HFF-Myc (cell line): ENCODE results near the gene RALGAPA1.

Experiments used
- DNase-seq: peaks from one replicate; pipeline ENCODE4 v3.0.0-alpha.2; 2011; ENCODE audit warnings: low read depth; ENCODE audit errors: extremely low read depth
- H3K4me3 ChIP-seq: replicated peaks from 2 replicates; pipeline ENCODE4 v1.5.1; 2011; ENCODE audit warnings: low read depth, mild to moderate bottlenecking, control low read depth, low read length
- CTCF ChIP-seq: IDR thresholded peaks from 2 replicates; pipeline ENCODE4 v1.5.1; 2012; ENCODE audit warnings: mild to moderate bottlenecking, low read depth, low read length, control low read depth; ENCODE audit errors: missing control alignments

The RALGAPA1 gene

GRCh38 chr14:35492569-35493014 is 316.5 kb downstream of the RALGAPA1 start:
- no peak for DNase-seq
- H3K4me3 ChIP-seq = no peak overlapping the region
- TF ChIP-seq CTCF = no peak
